ENCODE results near the gene TKTL1. TPM values are rescaled to one million over a fixed set of nuclear protein-coding genes. Genes with fewer than 3 reads are reported as not detected.

The TKTL1 gene
- total and polyA plus RNA-seq, 4 donors = 0.23 to 0.24 TPM; not detected in 2

DNA sequence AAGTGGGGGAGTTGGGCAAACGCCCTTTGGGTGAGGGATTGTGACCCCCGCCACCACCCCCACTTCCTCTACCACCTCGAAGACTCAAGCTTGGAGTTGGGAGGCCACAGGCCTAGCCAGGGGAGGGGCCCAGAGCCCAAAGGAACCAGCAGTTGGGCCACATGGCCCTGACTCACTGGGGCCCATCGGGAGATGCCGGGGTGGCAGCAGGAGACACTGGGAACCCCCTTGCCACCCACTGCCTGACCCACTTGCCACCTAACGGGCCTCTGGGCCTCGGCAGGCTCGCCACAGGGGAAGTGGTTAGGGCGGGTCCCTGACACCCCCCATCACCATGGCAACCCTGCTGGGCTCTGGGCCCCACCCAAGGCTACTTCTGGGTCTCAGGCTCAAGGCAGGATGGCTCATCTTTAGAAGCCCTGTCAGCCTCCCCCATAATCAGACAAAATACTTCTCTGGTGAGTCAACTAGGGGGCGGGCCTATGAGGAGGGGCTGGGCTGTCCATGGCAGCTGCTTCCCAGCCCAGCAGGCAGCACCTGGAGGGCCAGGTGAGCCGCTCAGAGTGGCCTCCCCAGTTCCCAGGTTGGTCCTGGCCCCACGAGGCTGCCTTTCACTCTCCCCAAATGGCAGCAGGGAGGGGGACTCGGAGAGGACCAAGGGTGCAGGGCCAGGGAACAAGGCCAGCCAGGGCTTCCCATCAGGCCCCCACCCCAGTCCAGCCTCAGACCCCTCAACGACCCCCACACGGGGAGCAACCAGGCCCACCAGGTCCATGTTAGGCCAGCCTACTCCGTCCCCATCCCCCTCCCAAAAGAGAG, 73.2 kb downstream of the TKTL1 start:
- no peaks in the 10 kb centered on the region for H3K4me1 ChIP-seq (ENCODE audit: control insufficient read depth in 1 of 2, insufficient read depth in 2 of 2, low read length in 2 of 2)
- H3K4me3 ChIP-seq (ENCODE audit: low read length in 2 of 2) = peak overlapping the region; percentile 24 to 44
- H3K36me3 ChIP-seq (ENCODE audit: control insufficient read depth in 1 of 2, insufficient read depth in 2 of 2, low read length in 1 of 2) = peaks cover 0 to 12% of the 10 kb centered on the region in 2 donors
- DNase-seq (peak; percentile 90 to 92), ATAC-seq (ENCODE audit: low FRiP score) (peak; percentile 37)
- peak overlapping the region in 1 of 2 donors; percentile 88 for H3K27ac ChIP-seq (ENCODE audit: low read depth in 1 of 2, low read length in 2 of 2)
- WGBS, 2 donors = 2 to 39% methylated on average over 15 to 16 of the region's 16 CpGs
- intact Hi-C loops (cut with DNase I) = no loop called here
- H3K9me3 ChIP-seq (ENCODE audit: control insufficient read depth, low read length) = no peaks in the 10 kb centered on the region
- no peaks in the 10 kb centered on the region for H3K27me3 ChIP-seq (ENCODE audit: control insufficient read depth in 1 of 2, insufficient read depth in 2 of 2, low read length in 1 of 2)

DNA sequence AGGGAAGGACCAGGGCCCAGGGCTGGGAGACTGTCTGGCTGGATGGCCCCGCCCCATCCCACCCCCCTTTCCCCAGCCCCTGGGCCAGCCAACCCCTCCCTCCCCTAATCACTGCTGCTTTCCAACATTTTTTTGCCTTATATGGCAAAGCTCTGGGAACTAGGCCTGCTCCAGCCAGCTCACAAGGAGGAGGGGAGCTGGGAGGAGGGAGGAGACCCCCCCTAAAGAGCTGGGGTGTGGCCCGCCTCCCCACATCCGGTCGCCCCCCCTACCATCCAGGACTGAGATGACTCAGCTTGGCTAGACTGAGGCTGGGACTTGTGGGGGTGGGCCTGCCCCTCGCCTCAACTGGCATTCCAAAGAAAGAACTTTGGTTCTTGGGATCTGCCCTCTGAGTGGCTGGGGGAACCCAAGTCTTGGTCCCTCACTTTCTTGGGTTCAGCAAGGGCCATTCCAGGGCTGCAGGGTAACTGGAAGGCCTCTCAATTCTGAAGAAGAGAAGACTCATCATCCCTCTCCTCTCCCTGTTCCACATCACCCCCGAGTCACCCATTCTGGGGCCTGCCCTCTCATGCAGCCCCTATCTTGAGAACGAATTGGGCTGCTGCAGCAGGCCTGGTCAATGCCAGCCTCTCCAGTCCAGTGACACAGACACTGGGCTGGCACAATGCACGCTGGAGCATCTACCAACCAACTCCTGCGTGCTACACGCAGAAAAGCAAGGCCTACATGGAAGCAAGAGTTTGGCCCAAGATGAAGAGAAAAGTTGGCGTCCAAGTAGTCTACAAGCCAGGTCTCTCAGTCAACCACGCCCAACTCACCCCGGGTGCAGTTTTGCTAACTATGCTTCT, 74.1 kb downstream of the TKTL1 start:
- intact Hi-C loops (cut with DNase I) = no loop called here
- H3K4me3 ChIP-seq (ENCODE audit: low read length in 2 of 2) = peak overlapping the region; percentile 60 to 65
- DNase-seq = peak; percentile 89 to 91
- ATAC-seq (ENCODE audit: low FRiP score) = peak; percentile 67
- peak overlapping the region in 1 of 2 donors; percentile 88 for H3K27ac ChIP-seq (ENCODE audit: low read depth in 1 of 2, low read length in 2 of 2)
- H3K36me3 ChIP-seq (ENCODE audit: control insufficient read depth in 1 of 2, insufficient read depth in 2 of 2, low read length in 1 of 2) = peaks cover 0 to 9% of the 10 kb centered on the region in 2 donors
- H3K9me3 ChIP-seq (ENCODE audit: control insufficient read depth, low read length) = no peaks in the 10 kb centered on the region
- no peaks in the 10 kb centered on the region for H3K27me3 ChIP-seq (ENCODE audit: control insufficient read depth in 1 of 2, insufficient read depth in 2 of 2, low read length in 1 of 2)
- WGBS, 2 donors = 2 to 47% methylated on average over 13 of the region's 13 CpGs
- H3K4me1 ChIP-seq (ENCODE audit: control insufficient read depth in 1 of 2, insufficient read depth in 2 of 2, low read length in 2 of 2) = no peaks in the 10 kb centered on the region

- Histone ChIP-seq H3K27ac (ENCODE audit: low read depth in 1 of 2, low read length in 2 of 2) (peak overlapping the region in 1 of 2 donors; percentile 69), H3K4me1 (ENCODE audit: control insufficient read depth in 1 of 2, insufficient read depth in 2 of 2, low read length in 2 of 2) (no peaks in the 10 kb centered on the region), H3K36me3 (ENCODE audit: control insufficient read depth in 1 of 2, insufficient read depth in 2 of 2, low read length in 1 of 2) (peaks cover 0 to 9% of the 10 kb centered on the region in 2 donors), H3K9me3 (ENCODE audit: control insufficient read depth, low read length) (no peaks in the 10 kb centered on the region), H3K27me3 (ENCODE audit: control insufficient read depth in 1 of 2, insufficient read depth in 2 of 2, low read length in 1 of 2) (no peaks in the 10 kb centered on the region), H3K4me3 (ENCODE audit: low read length in 2 of 2) (peak overlapping the region; percentile 60 to 65)
- DNase-seq (no peak), ATAC-seq (ENCODE audit: low FRiP score) (no peak)
- 0 to 25% methylated on average over 60 to 63 of the region's 63 CpGs for WGBS, 2 donors
- intact Hi-C loops (cut with DNase I) = no loop called here
Observed at GRCh38 chrX:154370300-154371016, 74.9 kb downstream of the TKTL1 start.

DNA sequence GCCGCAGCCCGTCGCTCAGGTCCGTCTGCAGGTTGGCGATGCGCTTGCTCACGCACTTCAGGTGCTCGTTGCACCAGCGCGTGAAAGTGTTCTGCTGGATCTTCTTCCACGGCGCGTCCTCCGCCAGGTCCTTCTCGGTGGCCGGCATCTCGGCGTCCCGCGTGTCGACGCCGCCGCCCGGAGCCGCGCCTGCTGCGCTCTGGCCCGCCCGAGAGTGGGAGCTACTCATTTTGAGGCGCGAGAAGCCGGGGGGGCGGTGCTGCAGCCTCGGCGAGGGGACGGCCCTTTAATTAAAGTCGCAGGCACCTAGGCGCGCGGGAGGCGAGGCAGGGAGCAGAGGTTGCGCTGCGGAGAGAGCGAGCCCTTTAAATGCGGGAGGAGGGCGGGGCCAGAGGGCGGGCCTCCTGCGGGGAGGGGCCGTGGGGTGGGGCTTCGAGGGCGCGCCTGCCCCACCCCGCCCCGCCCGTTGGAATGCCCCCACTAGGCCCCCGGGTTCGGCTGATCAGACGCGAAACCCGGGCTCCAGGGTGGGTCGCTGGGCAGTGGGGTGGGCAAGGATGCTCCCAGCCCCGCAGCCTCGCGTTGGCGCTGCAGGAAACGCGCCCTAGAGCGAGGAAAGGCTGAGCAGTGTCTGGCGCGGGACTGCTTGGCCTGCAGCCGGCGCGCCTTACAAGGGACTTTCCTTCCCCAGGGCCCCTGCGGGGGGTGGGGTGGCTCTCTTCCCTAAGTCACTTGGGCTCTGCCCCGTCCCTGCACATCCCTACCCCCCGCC, 75.6 kb downstream of the TKTL1 start:
- Histone ChIP-seq H3K36me3 (ENCODE audit: control insufficient read depth in 1 of 2, insufficient read depth in 2 of 2, low read length in 1 of 2) (peaks cover 0 to 5% of the 10 kb centered on the region in 2 donors), H3K27me3 (ENCODE audit: control insufficient read depth in 1 of 2, insufficient read depth in 2 of 2, low read length in 1 of 2) (no peaks in the 10 kb centered on the region), H3K9me3 (ENCODE audit: control insufficient read depth, low read length) (no peaks in the 10 kb centered on the region), H3K4me1 (ENCODE audit: control insufficient read depth in 1 of 2, insufficient read depth in 2 of 2, low read length in 2 of 2) (no peaks in the 10 kb centered on the region), H3K27ac (ENCODE audit: low read depth in 1 of 2, low read length in 2 of 2) (peak overlapping the region in 1 of 2 donors; percentile 74), H3K4me3 (ENCODE audit: low read length in 2 of 2) (peak overlapping the region; percentile 60 to 65)
- 0 to 28% methylated on average over 64 to 77 of the region's 77 CpGs for WGBS, 2 donors
- DNase-seq (peak; percentile 95), ATAC-seq (ENCODE audit: low FRiP score) (peak; percentile 73)
- intact Hi-C loops (cut with DNase I) = no loop called here

- intact Hi-C loops (cut with DNase I) = no loop called here
- DNase-seq = no peak
- H3K36me3 ChIP-seq (ENCODE audit: control insufficient read depth in 1 of 2, insufficient read depth in 2 of 2, low read length in 1 of 2) = peaks cover 0 to 4% of the 10 kb centered on the region in 2 donors
- H3K27me3 ChIP-seq (ENCODE audit: control insufficient read depth in 1 of 2, insufficient read depth in 2 of 2, low read length in 1 of 2) = no peaks in the 10 kb centered on the region
- no peaks in the 10 kb centered on the region for H3K4me1 ChIP-seq (ENCODE audit: control insufficient read depth in 1 of 2, insufficient read depth in 2 of 2, low read length in 2 of 2)
- H3K27ac ChIP-seq (ENCODE audit: low read depth in 1 of 2, low read length in 2 of 2) = peak overlapping the region in 1 of 2 donors; percentile 74
- peak; percentile 0 for ATAC-seq (ENCODE audit: low FRiP score)
- H3K4me3 ChIP-seq (ENCODE audit: low read length in 2 of 2) = peak overlapping the region; percentile 56 to 58
- H3K9me3 ChIP-seq (ENCODE audit: control insufficient read depth, low read length) = no peaks in the 10 kb centered on the region
- WGBS, 2 donors = 1 to 32% methylated on average over 42 to 43 of the region's 43 CpGs
Observed at GRCh38 chrX:154371789-154372300, 76.2 kb downstream of the TKTL1 start.

DNA sequence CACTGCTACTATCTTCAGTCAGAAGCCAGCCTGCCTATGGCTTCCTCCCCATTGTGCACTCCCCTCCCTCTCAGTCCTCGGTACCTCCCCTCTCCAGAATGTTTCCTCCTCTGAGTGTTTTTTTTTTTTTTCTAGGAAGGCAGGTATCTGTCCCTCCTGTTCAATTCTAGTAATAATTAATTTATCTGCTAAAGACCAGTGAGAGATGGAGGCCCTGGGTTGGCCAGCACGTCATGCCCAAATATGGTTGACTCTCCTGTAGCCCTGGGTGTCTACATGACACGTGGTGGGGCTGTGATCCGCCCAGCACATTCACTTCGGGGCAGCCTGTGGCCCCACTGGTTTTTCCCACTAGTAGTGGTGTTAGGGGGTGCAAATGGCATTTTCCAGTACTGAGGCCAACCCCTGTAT, 77.0 kb downstream of the TKTL1 start:
- H3K27ac ChIP-seq (ENCODE audit: low read depth in 1 of 2, low read length in 2 of 2) = peak overlapping the region in 1 of 2 donors; percentile 74
- H3K27me3 ChIP-seq (ENCODE audit: control insufficient read depth in 1 of 2, insufficient read depth in 2 of 2, low read length in 1 of 2) = no peaks in the 10 kb centered on the region
- H3K4me1 ChIP-seq (ENCODE audit: control insufficient read depth in 1 of 2, insufficient read depth in 2 of 2, low read length in 2 of 2) = no peaks in the 10 kb centered on the region
- DNase-seq (no peak), ATAC-seq (ENCODE audit: low FRiP score) (no peak)
- WGBS, 2 donors = 1 to 29% methylated on average over 5 of the region's 5 CpGs
- H3K9me3 ChIP-seq (ENCODE audit: control insufficient read depth, low read length) = no peaks in the 10 kb centered on the region
- H3K4me3 ChIP-seq (ENCODE audit: low read length in 2 of 2) = peak overlapping the region; percentile 56 to 58
- H3K36me3 ChIP-seq (ENCODE audit: control insufficient read depth in 1 of 2, insufficient read depth in 2 of 2, low read length in 1 of 2) = peaks cover 0 to 2% of the 10 kb centered on the region in 2 donors
- intact Hi-C loops (cut with DNase I) = no loop called here

- no peaks in the 10 kb centered on the region for H3K4me1 ChIP-seq (ENCODE audit: control insufficient read depth in 1 of 2, insufficient read depth in 2 of 2, low read length in 2 of 2)
- H3K27me3 ChIP-seq (ENCODE audit: control insufficient read depth in 1 of 2, insufficient read depth in 2 of 2, low read length in 1 of 2) = no peaks in the 10 kb centered on the region
- H3K36me3 ChIP-seq (ENCODE audit: control insufficient read depth in 1 of 2, insufficient read depth in 2 of 2, low read length in 1 of 2) = peaks cover 0 to 2% of the 10 kb centered on the region in 2 donors
- intact Hi-C loops (cut with DNase I) = no loop called here
- 1 to 37% methylated on average over 23 of the region's 23 CpGs for WGBS, 2 donors
- DNase-seq (peak in 1 of 2 donors; percentile 80), ATAC-seq (ENCODE audit: low FRiP score) (peak; percentile 3)
- H3K9me3 ChIP-seq (ENCODE audit: control insufficient read depth, low read length) = no peaks in the 10 kb centered on the region
- H3K4me3 ChIP-seq (ENCODE audit: low read length in 2 of 2) = peak overlapping the region; percentile 55 to 56
- peak overlapping the region; percentile 58 to 90 for H3K27ac ChIP-seq (ENCODE audit: low read depth in 1 of 2, low read length in 2 of 2)
Observed at GRCh38 chrX:154373340-154374306, 78.0 kb downstream of the TKTL1 start.

Data from aorta (tissue), 5 donors.